ENCODE data around the gene SLC25A36.
"Not testable (repeated sequence)": the region's sequence is repeated elsewhere in the genome, so short reads cannot be mapped to it uniquely, and the experiment has no call there.

Gene SLC25A36

GRCh38 chr3:140974900-140975299, 33.3 kb downstream of the SLC25A36 start:
- no peaks in the 10 kb centered on the region for H3K36me3 ChIP-seq (ENCODE audit: control insufficient read depth, insufficient read depth, low read length)
- no peak overlapping the region for H3K4me3 ChIP-seq (ENCODE audit: low read length)
- DNase-seq, result no peak
- H4K5ac ChIP-seq (ENCODE audit: low read length), result no peak overlapping the region
- no peak overlapping the region for H3K9ac ChIP-seq (ENCODE audit: low read length)
- no peaks in the 10 kb centered on the region for H3K27me3 ChIP-seq (ENCODE audit: insufficient read depth, low read length, poor library complexity)
- no peaks in the 10 kb centered on the region for H3K4me1 ChIP-seq (ENCODE audit: control insufficient read depth, low read depth, low read length)
- H3K4ac ChIP-seq (ENCODE audit: low read depth, low read length), result no peak overlapping the region
- no peak overlapping the region for H3K27ac ChIP-seq (ENCODE audit: low read depth, low read length)
- no peaks in the 10 kb centered on the region for H3K79me2 ChIP-seq (ENCODE audit: control insufficient read depth, insufficient read depth, low read length)
- H3K79me1 ChIP-seq (ENCODE audit: low read length), result no peaks in the 10 kb centered on the region
- no peak overlapping the region for H4K8ac ChIP-seq (ENCODE audit: low read depth, low read length)
- H2AK5ac ChIP-seq (ENCODE audit: low read length), result no peak overlapping the region
- H2BK120ac ChIP-seq (ENCODE audit: low read depth, low read length), result no peak overlapping the region
- no peak overlapping the region for H3K56ac ChIP-seq (ENCODE audit: low read length)
- H3K4me2 ChIP-seq (ENCODE audit: low read length), result no peak overlapping the region
- no peak overlapping the region for H3K23ac ChIP-seq (ENCODE audit: low read length)
- H2BK15ac ChIP-seq (replicated peaks; ENCODE audit: low read depth), result no peak overlapping the region
- no peak overlapping the region for H3K18ac ChIP-seq (ENCODE audit: low read length)
- no peak overlapping the region for H2BK5ac ChIP-seq (ENCODE audit: low read length)

GRCh38 chr3:140980663-140981062, 39.0 kb downstream of the SLC25A36 start:
- no peaks in the 10 kb centered on the region for H3K4me1 ChIP-seq (ENCODE audit: control insufficient read depth, low read depth, low read length)
- H3K36me3 ChIP-seq (ENCODE audit: control insufficient read depth, insufficient read depth, low read length), result no peaks in the 10 kb centered on the region
- no peaks in the 10 kb centered on the region for H3K27me3 ChIP-seq (ENCODE audit: insufficient read depth, low read length, poor library complexity)
- no peak overlapping the region for H3K23ac ChIP-seq (ENCODE audit: low read length)
- H3K4me3 ChIP-seq (ENCODE audit: low read length), result no peak overlapping the region
- no peak overlapping the region for H3K4me2 ChIP-seq (ENCODE audit: low read length)
- no CpG with 5 or more reads among the region's 4 CpGs for WGBS (ENCODE audit: extremely low coverage, insufficient coverage, low lambda C conversion rate)
- no peak overlapping the region for H3K18ac ChIP-seq (ENCODE audit: low read length)
- H3K27ac ChIP-seq (ENCODE audit: low read depth, low read length), result no peak overlapping the region
- H3K79me1 ChIP-seq (ENCODE audit: low read length), result no peaks in the 10 kb centered on the region
- H2BK120ac ChIP-seq (ENCODE audit: low read depth, low read length), result no peak overlapping the region
- no peak overlapping the region for H2AK5ac ChIP-seq (ENCODE audit: low read length)
- H3K79me2 ChIP-seq (ENCODE audit: control insufficient read depth, insufficient read depth, low read length), result no peaks in the 10 kb centered on the region
- no peak overlapping the region for H2BK5ac ChIP-seq (ENCODE audit: low read length)
- H4K5ac ChIP-seq (ENCODE audit: low read length), result no peak overlapping the region
- no peak overlapping the region for H3K56ac ChIP-seq (ENCODE audit: low read length)
- no peak overlapping the region for H3K9ac ChIP-seq (ENCODE audit: low read length)
- H3K4ac ChIP-seq (ENCODE audit: low read depth, low read length), result no peak overlapping the region
- no peak overlapping the region for H4K8ac ChIP-seq (ENCODE audit: low read depth, low read length)
- no peak for DNase-seq
- H2BK15ac ChIP-seq (replicated peaks; ENCODE audit: low read depth), result no peak overlapping the region

GRCh38 chr3:140987792-140988191, 46.2 kb downstream of the SLC25A36 start:
- H3K4me2 ChIP-seq (ENCODE audit: low read length); H3K56ac ChIP-seq (ENCODE audit: low read length); H2BK15ac ChIP-seq (replicated peaks; ENCODE audit: low read depth); H3K79me2 ChIP-seq (ENCODE audit: control insufficient read depth, insufficient read depth, low read length); H3K23ac ChIP-seq (ENCODE audit: low read length); H3K4me1 ChIP-seq (ENCODE audit: control insufficient read depth, low read depth, low read length); H4K8ac ChIP-seq (ENCODE audit: low read depth, low read length); H3K27me3 ChIP-seq (ENCODE audit: insufficient read depth, low read length, poor library complexity); H2BK5ac ChIP-seq (ENCODE audit: low read length); H3K18ac ChIP-seq (ENCODE audit: low read length); H3K27ac ChIP-seq (ENCODE audit: low read depth, low read length); H3K4ac ChIP-seq (ENCODE audit: low read depth, low read length); DNase-seq; H4K5ac ChIP-seq (ENCODE audit: low read length); H3K9ac ChIP-seq (ENCODE audit: low read length); H3K79me1 ChIP-seq (ENCODE audit: low read length); H2AK5ac ChIP-seq (ENCODE audit: low read length); H2BK120ac ChIP-seq (ENCODE audit: low read depth, low read length); H3K36me3 ChIP-seq (ENCODE audit: control insufficient read depth, insufficient read depth, low read length); H3K4me3 ChIP-seq (ENCODE audit: low read length): not testable (repeated sequence)
- WGBS (ENCODE audit: extremely low coverage, insufficient coverage, low lambda C conversion rate), result no CpG with 5 or more reads among the region's 5 CpGs

GRCh38 chr3:140994316-140994715, 52.7 kb downstream of the SLC25A36 start:
- Histone ChIP-seq H3K79me2 (ENCODE audit: control insufficient read depth, insufficient read depth, low read length) (no peaks in the 10 kb centered on the region), H3K79me1 (ENCODE audit: low read length) (no peaks in the 10 kb centered on the region), H3K23ac (ENCODE audit: low read length) (no peak overlapping the region), H2BK120ac (ENCODE audit: low read depth, low read length) (no peak overlapping the region), H4K8ac (ENCODE audit: low read depth, low read length) (no peak overlapping the region), H2BK15ac (replicated peaks; ENCODE audit: low read depth) (no peak overlapping the region), H3K36me3 (ENCODE audit: control insufficient read depth, insufficient read depth, low read length) (no peaks in the 10 kb centered on the region), H3K4me2 (ENCODE audit: low read length) (no peak overlapping the region), H3K18ac (ENCODE audit: low read length) (no peak overlapping the region), H3K4ac (ENCODE audit: low read depth, low read length) (no peak overlapping the region), H3K9ac (ENCODE audit: low read length) (no peak overlapping the region), H3K27ac (ENCODE audit: low read depth, low read length) (no peak overlapping the region), H3K4me3 (ENCODE audit: low read length) (no peak overlapping the region), H2AK5ac (ENCODE audit: low read length) (no peak overlapping the region), H3K4me1 (ENCODE audit: control insufficient read depth, low read depth, low read length) (no peaks in the 10 kb centered on the region), H3K56ac (ENCODE audit: low read length) (no peak overlapping the region), H3K27me3 (ENCODE audit: insufficient read depth, low read length, poor library complexity) (no peaks in the 10 kb centered on the region), H4K5ac (ENCODE audit: low read length) (no peak overlapping the region), H2BK5ac (ENCODE audit: low read length) (no peak overlapping the region)
- WGBS (ENCODE audit: extremely low coverage, insufficient coverage, low lambda C conversion rate), result no CpG with 5 or more reads among the region's 1 CpG
- DNase-seq, result no peak

- H3K27me3 ChIP-seq (ENCODE audit: insufficient read depth, low read length, poor library complexity); H3K79me1 ChIP-seq (ENCODE audit: low read length); H3K4me1 ChIP-seq (ENCODE audit: control insufficient read depth, low read depth, low read length); H3K4ac ChIP-seq (ENCODE audit: low read depth, low read length); H4K5ac ChIP-seq (ENCODE audit: low read length); H3K27ac ChIP-seq (ENCODE audit: low read depth, low read length); H3K36me3 ChIP-seq (ENCODE audit: control insufficient read depth, insufficient read depth, low read length); H3K4me3 ChIP-seq (ENCODE audit: low read length); H3K18ac ChIP-seq (ENCODE audit: low read length); H3K56ac ChIP-seq (ENCODE audit: low read length); H4K8ac ChIP-seq (ENCODE audit: low read depth, low read length); H3K79me2 ChIP-seq (ENCODE audit: control insufficient read depth, insufficient read depth, low read length); H2BK5ac ChIP-seq (ENCODE audit: low read length); H3K9ac ChIP-seq (ENCODE audit: low read length); H2BK15ac ChIP-seq (replicated peaks; ENCODE audit: low read depth); H2AK5ac ChIP-seq (ENCODE audit: low read length); DNase-seq; H3K23ac ChIP-seq (ENCODE audit: low read length); H3K4me2 ChIP-seq (ENCODE audit: low read length); H2BK120ac ChIP-seq (ENCODE audit: low read depth, low read length): not testable (repeated sequence)
- WGBS (ENCODE audit: extremely low coverage, insufficient coverage, low lambda C conversion rate), result no CpG with 5 or more reads among the region's 2 CpGs
Measured at GRCh38 chr3:140994861-140995260, 53.2 kb downstream of the SLC25A36 start.

GRCh38 chr3:140995881-140996280, 54.2 kb downstream of the SLC25A36 start:
- Histone ChIP-seq H2BK15ac (replicated peaks; ENCODE audit: low read depth) (no peak overlapping the region), H3K4me3 (ENCODE audit: low read length) (no peak overlapping the region), H2BK5ac (ENCODE audit: low read length) (no peak overlapping the region), H2BK120ac (ENCODE audit: low read depth, low read length) (no peak overlapping the region), H2AK5ac (ENCODE audit: low read length) (no peak overlapping the region), H3K4me2 (ENCODE audit: low read length) (no peak overlapping the region), H3K27me3 (ENCODE audit: insufficient read depth, low read length, poor library complexity) (no peaks in the 10 kb centered on the region), H3K36me3 (ENCODE audit: control insufficient read depth, insufficient read depth, low read length) (no peaks in the 10 kb centered on the region), H3K79me1 (ENCODE audit: low read length) (no peaks in the 10 kb centered on the region), H3K18ac (ENCODE audit: low read length) (no peak overlapping the region), H3K9ac (ENCODE audit: low read length) (no peak overlapping the region), H3K79me2 (ENCODE audit: control insufficient read depth, insufficient read depth, low read length) (no peaks in the 10 kb centered on the region), H3K23ac (ENCODE audit: low read length) (no peak overlapping the region), H4K8ac (ENCODE audit: low read depth, low read length) (no peak overlapping the region), H3K4ac (ENCODE audit: low read depth, low read length) (no peak overlapping the region), H3K4me1 (ENCODE audit: control insufficient read depth, low read depth, low read length) (no peaks in the 10 kb centered on the region), H3K56ac (ENCODE audit: low read length) (no peak overlapping the region), H3K27ac (ENCODE audit: low read depth, low read length) (no peak overlapping the region), H4K5ac (ENCODE audit: low read length) (no peak overlapping the region)
- WGBS (ENCODE audit: extremely low coverage, insufficient coverage, low lambda C conversion rate), result no CpG with 5 or more reads among the region's 2 CpGs
- DNase-seq, result no peak
